GM19463 (cell line): Measurements from ENCODE around the gene ZNF609.
A peak's percentile ranks its signal among the peaks of the same experiment; 100 is the strongest.

Experiments used
- ATAC-seq: cut with Tn5 transposase; IDR thresholded peaks from one replicate; pipeline ENCODE4 v1.9.1; 2021; ENCODE audit warnings: mild to moderate bottlenecking, moderate library complexity; ENCODE audit not compliant: unreplicated experiment

Gene ZNF609

DNA sequence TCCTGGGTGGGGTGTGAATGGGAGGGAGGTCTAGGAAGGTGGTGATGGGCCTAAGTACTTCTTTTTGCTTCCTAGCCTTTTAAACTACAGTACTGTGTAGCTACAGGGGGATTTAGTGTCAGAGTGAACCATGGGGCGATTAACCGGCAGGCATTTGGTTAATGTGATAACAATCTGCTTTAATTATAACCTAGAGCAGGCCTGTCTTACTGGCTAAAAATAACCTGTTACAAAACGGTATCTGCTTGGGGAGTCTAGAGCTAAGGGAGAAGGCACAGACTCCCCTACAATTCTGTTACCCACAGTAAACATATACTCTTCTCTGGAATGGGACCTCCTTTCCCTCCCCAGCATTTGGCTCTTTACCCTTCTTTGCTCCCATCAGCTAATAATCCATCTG lies 229.6 kb downstream of the ZNF609 start:
- ATAC-seq = no peak

DNA sequence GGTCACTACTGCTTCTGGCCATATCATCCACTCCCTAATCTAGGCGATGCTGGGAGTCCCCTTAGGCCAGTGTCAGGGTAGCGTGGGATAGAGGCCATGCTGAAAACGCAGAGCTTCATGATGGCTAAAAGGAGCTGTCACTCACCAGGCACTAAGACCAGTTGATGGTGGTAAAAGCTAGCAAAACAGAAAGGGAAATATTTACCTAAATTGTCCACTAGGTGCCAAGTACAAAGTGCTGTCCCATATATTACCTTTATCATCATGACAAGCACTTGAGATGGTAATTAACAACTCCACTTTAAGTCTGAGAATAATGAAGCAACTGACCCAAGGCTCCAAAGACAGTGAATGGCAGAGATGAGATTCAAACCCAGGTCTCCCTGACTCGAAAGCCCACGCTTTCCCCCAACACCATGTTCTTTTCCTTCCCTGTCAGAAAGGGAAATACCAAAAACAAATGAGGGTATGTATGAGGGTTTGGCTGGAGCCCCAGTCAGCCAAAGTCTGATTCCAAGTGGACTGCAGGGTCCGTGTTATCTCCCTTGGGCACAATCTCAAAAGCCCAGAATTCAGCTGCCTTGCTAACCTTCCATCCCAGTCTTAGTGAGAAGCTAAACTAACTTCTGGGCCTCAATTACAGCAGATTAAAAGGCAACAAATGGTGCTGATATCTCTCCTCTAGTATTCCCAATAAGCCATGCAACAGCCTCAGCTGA lies 230.4 kb downstream of the ZNF609 start:
- no peak for ATAC-seq

DNA sequence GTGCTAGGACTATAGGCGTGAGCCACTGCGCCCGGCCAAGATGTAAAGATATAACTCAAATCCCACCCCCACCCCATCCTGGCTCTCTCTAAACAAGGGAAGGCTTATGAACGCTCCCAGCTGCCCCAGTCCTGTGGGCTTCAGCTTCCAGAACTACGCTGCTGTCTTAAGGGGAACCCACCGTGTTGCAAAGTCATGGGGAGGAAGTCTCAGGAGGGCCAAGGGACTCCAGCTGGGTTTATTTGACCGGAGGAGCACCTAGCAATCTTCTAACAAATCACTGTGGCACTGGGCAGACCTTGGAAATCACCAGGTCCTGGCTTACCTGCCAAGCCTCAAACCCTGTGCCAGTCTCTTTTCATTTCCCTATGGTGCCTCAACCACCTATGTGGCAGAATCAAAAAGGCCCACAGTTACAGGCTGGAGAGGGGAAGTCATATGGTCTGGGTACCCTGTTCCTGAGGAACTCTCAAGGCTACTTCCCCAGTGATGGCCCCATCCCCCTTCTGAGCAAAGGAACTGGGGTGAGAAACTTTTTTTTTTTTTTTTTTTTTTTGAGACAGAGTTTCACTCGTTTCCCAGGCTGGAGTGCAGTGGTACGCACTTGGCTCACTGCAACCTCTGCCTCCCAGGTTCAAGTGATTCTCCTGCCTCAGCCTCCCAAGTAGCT lies 231.7 kb downstream of the ZNF609 start:
- no peak for ATAC-seq

DNA sequence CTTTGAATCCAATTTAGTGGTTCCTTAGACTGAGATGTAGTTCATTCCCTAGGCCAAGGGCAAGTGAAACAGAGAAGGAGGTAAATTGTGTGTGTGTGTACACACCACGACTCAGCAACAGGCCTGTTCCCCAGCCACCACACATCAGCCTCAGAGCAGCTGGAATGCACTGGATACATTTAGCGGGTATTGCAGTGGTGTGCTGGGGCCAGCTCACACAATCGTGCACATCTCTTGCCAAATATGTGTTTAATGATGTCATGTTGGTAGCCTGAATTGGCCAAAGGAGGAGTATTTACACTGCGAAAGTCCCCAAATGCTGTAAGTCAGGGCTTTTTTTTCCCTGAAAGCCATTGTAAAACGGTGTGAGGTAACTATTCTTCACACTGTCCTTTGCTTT lies 232.8 kb downstream of the ZNF609 start:
- no peak for ATAC-seq

DNA sequence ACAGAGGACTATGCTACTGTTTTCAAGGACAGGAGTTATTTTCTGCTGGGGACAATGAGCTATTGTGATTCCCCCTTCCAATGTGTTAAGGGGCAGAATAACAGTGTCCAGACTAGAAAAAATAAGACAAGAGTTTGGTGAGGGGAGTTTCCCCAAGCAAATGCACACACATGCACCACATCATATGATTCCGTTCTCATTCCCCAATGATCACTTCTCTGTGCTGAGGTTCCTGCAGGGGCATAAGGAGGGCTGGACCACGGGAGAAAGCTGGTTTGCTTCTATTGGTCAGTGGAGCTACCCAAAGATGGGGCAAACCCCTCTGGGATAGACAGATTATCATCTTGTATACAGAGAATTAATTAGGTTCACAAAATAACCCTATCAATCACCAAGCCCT lies 234.4 kb downstream of the ZNF609 start:
- ATAC-seq = no peak

DNA sequence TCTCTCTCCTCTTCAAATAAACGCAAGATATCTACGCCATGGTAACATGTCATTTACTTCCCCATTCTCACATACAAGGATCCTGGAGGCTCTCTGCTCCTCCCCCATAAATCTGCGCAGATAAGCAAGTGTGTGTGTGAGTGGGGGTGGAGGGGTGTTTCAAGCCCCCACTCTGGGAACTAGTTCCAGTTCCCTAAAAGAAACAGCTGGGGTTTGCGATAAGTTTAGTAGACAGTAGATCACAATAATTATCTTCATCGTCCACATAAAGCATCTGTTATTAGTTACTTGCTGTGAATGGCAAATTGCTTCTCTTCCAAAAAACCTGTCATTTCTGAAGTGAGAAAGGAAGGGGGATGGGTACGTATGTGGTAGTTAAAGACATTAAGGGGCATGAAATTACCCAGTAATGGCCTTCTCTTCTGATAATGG lies 235.2 kb downstream of the ZNF609 start:
- ATAC-seq = no peak

DNA sequence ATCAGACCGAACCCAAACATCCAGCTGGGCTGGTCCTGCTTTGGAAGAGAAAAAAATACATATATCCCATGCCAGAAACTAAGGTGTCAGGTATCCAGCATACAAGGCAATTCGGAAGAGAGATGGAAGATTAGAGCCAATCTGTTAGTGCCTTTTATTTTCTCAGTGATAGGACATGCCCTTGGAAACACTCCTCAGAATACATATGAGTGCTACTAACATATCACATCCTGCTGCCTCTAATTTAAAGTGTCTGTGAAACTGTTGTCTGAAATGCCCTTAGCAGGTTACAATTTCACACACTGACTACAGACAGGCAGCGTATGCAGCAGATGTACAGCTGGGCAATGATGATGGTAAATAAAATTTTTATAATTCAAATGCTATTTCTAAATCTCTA lies 236.1 kb downstream of the ZNF609 start:
- ATAC-seq = no peak

DNA sequence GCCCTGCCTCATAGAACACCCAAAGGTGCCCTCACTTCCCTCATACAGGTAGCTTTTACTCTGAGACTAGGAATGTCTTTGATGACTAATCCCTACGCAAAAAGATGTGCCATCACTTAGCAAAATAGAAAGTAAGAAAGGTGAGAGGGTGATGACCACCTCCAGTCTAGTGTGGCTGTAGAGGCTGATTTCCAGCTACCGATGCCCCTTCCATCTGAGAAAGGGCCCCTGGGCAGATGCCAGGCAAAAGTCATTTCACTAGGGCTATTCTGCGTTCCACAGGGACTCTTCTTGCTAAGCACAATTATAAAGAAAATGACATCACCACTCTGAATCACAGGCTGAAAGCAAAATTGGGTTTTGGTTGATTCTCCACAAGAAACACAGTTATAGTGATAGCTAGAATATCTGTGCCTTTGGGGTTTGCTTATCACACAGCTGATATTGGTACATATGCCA lies 237.6 kb downstream of the ZNF609 start:
- ATAC-seq = no peak

DNA sequence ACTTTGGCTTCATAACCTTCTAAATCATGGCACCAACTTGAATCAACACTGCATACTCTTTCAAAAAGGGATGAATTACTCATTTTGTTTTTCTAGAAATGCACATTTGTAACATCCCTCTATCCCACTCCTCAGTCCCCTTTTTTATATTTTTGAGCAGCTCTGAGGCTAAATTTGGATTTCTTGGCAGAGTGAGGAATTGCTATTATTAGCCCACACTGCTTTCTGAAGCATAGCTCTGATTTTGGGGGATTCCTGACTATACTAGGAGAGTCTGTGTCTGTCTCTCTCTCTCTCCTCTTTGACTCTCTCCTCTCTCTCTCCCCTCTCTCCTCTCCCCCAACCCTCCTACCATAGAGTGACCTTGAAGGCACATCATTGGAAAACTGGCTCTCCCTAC lies 238.4 kb downstream of the ZNF609 start:
- ATAC-seq = no peak

DNA sequence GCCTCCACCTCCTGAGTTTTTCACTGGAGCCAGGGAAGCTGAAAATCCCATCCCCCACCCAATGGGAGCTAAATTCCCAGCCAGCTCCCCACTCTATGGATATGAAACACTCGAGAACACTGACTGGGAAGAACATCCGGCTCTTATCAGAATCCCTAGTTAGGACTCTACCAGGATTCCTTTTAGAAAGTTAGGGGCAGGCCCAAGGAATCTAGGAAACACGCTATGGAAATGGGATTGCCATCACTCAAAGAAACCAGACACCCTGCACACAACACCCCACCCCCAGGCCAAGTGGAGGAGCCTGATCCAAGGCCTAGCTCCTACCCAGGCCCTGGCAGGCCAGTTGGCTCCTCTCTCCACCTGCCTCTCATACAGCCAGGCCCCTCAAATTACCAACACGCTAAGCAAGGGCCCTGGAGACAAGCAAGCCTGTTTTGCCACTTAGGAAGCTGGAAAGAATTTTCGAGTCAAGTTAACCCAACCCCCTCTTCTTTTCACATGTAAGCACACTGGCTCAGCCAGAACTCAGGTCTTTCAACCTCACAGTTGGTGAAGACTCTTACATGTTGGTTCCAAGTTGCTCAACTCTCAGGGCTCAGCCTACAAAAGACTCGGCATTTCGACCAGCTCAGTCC lies 239.5 kb downstream of the ZNF609 start:
- ATAC-seq = no peak

DNA sequence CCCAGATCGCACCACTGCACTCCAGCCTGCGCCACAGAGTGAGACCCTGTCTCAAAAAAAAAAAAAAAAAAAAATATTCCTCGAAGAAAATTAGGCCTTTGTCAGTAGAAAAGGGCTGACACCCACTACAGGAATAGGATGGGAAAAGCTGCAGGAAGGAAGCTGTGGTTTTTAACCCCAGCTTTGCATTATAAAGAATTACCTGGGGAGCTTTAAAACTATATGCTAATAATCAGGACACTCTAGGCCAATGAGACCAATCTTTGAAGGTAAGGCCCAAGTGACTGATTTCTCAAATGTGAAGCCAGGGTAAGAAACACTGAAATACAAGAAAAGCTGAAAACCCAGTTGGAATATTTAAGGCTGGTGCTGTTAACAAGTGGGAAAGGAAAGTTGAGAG lies 240.7 kb downstream of the ZNF609 start:
- no peak for ATAC-seq

DNA sequence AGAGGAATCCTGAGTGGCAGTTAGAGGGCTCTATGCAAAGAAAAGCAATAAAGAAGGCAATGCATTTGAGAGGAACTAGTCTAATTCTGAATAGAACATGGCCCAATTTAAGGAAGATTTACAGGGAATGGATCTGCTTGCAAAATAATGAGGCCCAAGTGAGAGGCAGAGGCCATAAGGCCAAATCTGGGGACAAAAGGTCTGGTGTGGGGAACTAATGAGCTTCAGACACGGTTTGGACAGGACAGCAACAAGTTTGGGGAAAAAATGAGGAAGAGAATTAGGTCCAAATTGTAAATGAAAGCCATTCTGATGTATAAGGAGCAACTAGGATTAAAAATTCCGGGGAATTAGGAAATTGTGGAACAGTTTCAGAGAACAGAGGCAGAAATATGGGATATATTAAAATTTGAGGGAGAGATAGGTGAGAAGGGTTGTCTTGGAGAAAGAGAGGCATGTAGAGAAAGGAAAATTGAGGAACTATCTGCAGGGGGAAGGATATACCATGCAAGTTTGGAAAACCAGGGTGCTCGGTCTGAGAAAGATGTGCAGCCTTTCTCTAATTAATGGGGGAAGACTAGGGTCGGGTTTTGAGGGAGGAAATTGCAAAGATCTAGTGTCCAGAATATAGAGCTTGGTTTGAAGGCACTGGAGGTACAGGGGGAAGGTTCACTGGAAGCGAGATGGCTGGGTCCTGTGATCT lies 241.3 kb downstream of the ZNF609 start:
- no peak for ATAC-seq

DNA sequence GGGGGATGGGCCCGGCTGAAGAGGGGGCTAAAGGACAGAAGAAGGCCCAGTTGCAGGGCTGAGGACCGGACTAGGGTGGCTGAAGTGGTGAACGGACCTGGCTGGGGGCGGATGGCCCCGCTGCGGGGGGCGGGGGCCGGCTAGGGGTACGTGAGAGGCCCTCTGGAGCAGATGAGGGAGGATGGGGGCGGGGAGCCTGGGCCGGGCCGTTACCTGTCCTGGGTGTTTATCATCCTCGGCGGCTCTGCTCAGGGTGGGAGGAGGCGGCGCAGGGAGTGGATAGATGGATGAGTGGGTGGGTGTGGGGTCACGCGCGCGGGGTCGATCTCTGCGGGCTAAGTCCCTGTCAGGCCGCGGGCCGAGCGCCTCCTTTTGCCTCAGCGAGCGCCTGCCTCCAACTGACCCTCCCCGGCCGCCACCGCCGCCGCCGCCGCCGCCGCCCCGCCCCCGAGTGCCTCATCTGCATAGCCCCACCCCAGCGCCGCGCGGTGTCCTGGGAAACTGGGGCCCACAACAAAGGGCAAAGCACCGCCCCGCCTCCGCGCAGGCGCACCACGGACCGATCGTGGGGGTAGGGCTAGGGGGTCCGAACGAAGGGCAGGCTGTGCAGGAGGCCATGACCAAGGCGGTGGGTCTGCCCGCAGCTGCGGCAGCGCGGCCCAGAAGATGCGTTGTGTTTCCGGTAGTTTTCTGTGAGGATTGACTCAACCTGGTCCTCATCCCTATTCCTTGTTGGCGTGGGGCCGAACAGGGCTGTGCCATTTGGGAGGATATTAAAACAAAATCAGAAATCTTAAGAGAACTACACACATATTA lies 242.6 kb downstream of the ZNF609 start:
- ATAC-seq = peak; percentile 92

DNA sequence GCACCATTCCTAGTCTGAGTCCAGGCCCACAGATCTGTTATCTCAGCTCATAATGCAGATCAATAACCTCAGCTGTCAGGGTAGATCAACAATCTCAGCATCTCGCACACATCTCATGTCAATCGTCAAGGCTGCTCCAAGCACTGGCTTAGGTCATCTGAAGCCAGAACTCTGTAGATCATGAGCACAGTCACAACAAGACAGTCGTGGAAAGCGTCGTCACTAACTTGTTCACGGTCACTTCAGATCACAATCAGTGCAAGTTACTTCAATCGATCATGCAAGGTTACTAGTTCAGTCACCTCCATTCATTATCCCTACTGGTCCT lies 243.2 kb downstream of the ZNF609 start:
- ATAC-seq = no peak

DNA sequence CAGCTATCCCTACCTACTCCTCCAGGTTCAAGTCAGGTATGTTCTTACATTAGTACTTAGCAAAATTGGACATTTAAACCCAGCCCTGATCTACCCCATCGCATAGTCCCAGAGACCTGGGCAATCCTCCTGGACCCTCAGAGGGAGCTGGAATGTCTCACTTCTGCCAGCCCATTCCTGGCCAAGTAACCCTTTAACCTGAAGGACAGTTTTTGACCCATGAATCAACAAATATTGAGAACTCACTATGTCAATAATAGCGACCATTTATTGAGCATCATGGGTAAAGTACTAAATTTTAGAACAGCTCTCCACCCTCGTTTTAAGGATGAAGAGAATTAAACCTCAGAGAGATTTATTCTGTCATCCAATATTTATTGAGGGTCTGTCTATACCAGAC lies 244.6 kb downstream of the ZNF609 start:
- no peak for ATAC-seq

DNA sequence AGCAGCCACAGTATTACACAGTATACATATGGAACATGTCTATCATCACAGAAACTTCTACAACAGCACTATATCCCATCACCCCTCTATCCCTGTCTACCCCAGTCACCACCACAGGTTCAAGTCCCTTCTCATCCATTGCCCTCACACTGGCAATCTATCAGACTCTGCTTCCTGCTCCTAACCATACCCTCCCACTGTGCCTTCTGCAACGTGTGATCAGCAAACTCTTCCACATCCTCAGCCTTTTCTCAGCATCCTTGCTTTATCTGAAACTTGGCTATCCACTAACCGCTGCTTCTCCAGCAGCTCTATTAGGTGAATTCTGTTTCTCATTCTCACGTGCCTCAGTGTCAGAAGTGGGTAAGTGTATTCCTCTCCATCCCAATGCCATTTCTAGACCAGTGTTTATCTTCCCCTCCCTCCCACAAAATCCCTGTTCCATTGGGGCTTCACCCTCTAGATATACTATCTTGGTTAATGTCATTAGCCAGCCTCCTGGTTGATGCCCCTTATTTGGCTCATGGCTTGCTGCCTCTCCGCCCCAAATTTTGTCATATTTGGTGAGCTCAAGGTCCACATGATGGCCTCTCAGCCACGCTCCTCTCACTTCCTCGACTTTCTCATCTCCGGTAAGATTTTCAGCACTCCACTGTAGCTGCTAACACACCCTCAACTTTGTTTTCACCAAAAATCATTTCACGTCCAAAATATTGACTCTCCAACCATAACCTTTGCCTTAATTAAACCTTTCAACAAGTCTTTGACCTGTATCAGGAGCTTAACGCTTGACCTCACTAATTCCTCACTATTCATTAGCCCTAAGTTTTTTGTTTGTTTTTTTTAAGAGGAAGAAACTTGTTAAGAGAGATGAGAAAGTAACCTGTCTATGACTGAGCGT lies 245.9 kb downstream of the ZNF609 start:
- no peak for ATAC-seq

DNA sequence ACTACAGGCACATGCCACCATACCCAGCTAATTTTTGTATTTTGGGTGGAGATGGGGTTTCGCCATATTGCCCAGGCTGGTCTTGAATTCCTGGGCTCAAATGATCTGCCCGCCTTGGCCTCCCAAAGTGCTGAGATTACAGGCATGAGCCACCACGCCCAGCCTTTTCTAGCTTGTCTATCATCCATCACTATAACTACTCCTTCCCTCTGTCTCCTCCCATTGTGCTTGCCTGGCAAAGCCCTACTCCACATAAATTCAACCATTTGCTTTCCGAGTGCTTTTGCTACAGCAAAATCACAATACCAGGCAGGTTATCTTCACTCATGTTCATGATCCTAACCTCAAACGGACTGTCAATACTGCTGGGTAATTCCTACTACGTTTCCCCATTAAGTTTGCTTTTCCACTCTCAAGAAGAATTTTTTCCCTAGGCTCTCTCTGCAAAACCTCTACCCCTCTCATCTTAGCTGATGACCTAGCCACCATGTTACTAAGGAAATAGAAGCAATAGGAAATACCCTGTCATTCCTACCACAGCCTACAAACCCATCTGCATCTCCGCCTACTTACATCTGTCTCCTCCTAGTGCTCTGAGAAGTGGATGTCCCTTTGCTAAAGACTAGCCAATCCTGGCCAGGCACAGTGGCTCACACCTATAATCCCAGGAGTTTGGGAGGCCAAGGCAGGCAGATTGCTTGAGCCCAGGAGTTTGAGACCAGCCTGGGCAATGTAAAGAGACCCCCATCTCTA lies 250.5 kb downstream of the ZNF609 start:
- ATAC-seq = no peak

DNA sequence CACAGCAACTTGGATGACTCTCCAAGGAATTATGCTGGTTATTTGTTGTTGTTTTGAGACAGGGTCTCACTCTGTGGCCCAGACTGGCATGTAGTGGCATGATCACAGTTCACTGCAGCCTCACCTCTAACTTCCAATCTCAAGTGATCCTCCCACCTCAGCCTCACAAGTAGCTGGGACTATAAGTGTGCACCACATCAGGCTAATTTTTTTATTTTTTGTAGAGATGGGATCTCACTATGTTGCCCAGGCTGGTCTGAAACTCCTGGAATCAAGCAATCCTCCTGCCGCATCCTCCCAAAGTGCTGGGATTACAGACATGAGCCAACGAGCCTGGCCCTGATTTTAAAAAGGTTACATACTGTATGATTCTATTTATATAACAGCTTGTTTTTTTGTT lies 252.0 kb downstream of the ZNF609 start:
- ATAC-seq = no peak

DNA sequence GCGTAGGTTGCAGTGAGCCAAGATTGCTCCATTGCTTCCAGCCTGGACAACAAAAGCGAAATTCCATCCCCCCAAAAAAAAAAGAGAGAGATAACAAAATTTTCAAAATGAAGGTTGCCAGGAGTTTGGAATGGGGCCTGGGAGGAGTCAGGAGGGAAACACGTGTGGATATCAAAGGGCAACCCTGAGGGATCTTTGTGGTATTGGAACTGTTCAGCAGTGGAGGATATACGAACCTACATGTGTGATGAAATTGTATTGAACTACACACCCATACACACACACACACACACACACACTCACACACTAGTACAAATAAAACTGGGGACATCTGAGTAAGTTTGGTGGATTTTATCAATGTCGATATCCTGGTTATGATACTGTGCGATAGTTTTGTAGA lies 253.2 kb downstream of the ZNF609 start:
- ATAC-seq = no peak
